ENCODE results near the gene ZNF385B. TPM values are rescaled to one million over a fixed set of nuclear protein-coding genes. Genes with fewer than 3 reads are reported as not detected.

The ZNF385B gene
- total RNA-seq, 1 experiment from 2014 or later, result 9.3 TPM

- Histone ChIP-seq H3K4me2 (ENCODE audit: low read length) (no peak overlapping the region), H2AFZ (ENCODE audit: low read depth, low read length, poor library complexity, severe bottlenecking) (no peak overlapping the region), H3K9ac (ENCODE audit: low read length) (no peak overlapping the region), H3K4me1 (ENCODE audit: control insufficient read depth in 1 of 2, insufficient read depth in 2 of 2, low read length in 2 of 2) (no peaks in the 10 kb centered on the region), H3K27me3 (ENCODE audit: insufficient read depth, low read length) (no peaks in the 10 kb centered on the region), H3K79me2 (ENCODE audit: insufficient read depth, low read length) (no peaks in the 10 kb centered on the region), H3K27ac (ENCODE audit: low read depth, low read length) (no peak overlapping the region), H4K20me1 (ENCODE audit: insufficient read depth) (no peaks in the 10 kb centered on the region), H3K36me3 (ENCODE audit: control insufficient read depth in 1 of 2, insufficient read depth in 2 of 2, low read length in 2 of 2) (no peaks in the 10 kb centered on the region), H3K9me2 (ENCODE audit: insufficient read depth) (no peaks in the 10 kb centered on the region), H3K4me3 (replicated peaks in 1 of 2; ENCODE audit: low read depth in 1 of 2, low read length in 2 of 2) (no peak overlapping the region), H3K9me3 (ENCODE audit: control insufficient read depth in 1 of 2, insufficient read depth in 1 of 2, low read depth in 1 of 2, low read length in 2 of 2) (no peaks in the 10 kb centered on the region)
- no TSS peak for BruUV-seq (replicated peaks)
- ATAC-seq (no peak), DNase-seq (ENCODE audit: low read depth, low spot score) (no peak)
- intact Hi-C loops (cut with micrococcal nuclease), result no loop called here
- RAD21 ChIA-PET (ENCODE audit: low non-redundant PET in 1 of 2, low total read pairs in 2 of 2, uncharacterized antibody in 2 of 2, unreplicated experiment in 2 of 2), result no interaction called here
- POLR2A ChIA-PET, result no interaction called here
- TF ChIP-seq JUND (IDR thresholded peaks at IDR 0.05) (no peak), POLR2A (IDR thresholded peaks at IDR 0.05; ENCODE audit: borderline replicate concordance, extremely low read depth, insufficient read depth, insufficient read length) (no peak), REST (IDR thresholded peaks at IDR 0.05; ENCODE audit: low read depth) (no peak), ZNF274 (IDR thresholded peaks at IDR 0.05; ENCODE audit: low read depth, low read length) (no peak), SIN3A (IDR thresholded peaks at IDR 0.05; ENCODE audit: low read depth) (no peak), POLR2AphosphoS5 (IDR thresholded peaks at IDR 0.05; ENCODE audit: low read depth, low read length) (no peak), TCF7L2 (IDR thresholded peaks at IDR 0.05; ENCODE audit: borderline replicate concordance, extremely low read depth, insufficient read depth, insufficient read length) (no peak), SP1 (IDR thresholded peaks at IDR 0.05; ENCODE audit: low read depth) (no peak)
- TF ChIP-seq, protein P1, sequence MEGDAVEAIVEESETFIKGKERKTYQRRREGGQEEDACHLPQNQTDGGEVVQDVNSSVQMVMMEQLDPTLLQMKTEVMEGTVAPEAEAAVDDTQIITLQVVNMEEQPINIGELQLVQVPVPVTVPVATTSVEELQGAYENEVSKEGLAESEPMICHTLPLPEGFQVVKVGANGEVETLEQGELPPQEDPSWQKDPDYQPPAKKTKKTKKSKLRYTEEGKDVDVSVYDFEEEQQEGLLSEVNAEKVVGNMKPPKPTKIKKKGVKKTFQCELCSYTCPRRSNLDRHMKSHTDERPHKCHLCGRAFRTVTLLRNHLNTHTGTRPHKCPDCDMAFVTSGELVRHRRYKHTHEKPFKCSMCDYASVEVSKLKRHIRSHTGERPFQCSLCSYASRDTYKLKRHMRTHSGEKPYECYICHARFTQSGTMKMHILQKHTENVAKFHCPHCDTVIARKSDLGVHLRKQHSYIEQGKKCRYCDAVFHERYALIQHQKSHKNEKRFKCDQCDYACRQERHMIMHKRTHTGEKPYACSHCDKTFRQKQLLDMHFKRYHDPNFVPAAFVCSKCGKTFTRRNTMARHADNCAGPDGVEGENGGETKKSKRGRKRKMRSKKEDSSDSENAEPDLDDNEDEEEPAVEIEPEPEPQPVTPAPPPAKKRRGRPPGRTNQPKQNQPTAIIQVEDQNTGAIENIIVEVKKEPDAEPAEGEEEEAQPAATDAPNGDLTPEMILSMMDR (IDR thresholded peaks at IDR 0.05 in 2 of 3, conservative IDR thresholded peaks at IDR 0.05 in 1 of 3; ENCODE audit: borderline replicate concordance in 1 of 3, insufficient read depth in 1 of 3, low read depth in 2 of 3, low read length in 2 of 3), result no peak
- CTCF ChIA-PET, result no interaction called here
These were observed 157.7 kb downstream of the ZNF385B start for GRCh38 chr2:179703702-179704101.

Measured in HCT116 (cell line).